ENCODE results near the gene RACK1.

- TF ChIP-seq CTCF (IDR thresholded peaks at IDR 0.05; ENCODE audit: low read depth, low read length, poor library complexity, severe bottlenecking) = no peak
- TF ChIP-seq EZH2phosphoT487 (IDR thresholded peaks at IDR 0.05; ENCODE audit: borderline replicate concordance, low read length) = no peak
These were observed 10.5 kb downstream of the RACK1 start for GRCh38 chr5:181233088-181233800.

Data from DOHH2 (cell line).